SK-N-SH (cell line): ENCODE measurements around the gene MEGF10. TPM values are rescaled to one million over a fixed set of nuclear protein-coding genes. Genes with fewer than 3 reads are reported as not detected.

Experiments used
- CTCF ChIA-PET: fragments of 300-600, 350-600 bp; formaldehyde crosslinking; extraction: SDS; loops from one replicate; lab custom pipeline; 2021; lab: Yijun Ruan, JAX
- POLR2A ChIA-PET: fragments of 350-600 bp; sonication (Branson Sonifier 250); formaldehyde crosslinking; extraction: SDS; loops from one replicate; lab custom pipeline; 2020; ENCODE audit warnings: antibody characterized with exemption, inconsistent platforms; lab: Yijun Ruan, JAX
- DNase-seq: peaks from one replicate; pipeline ENCODE4 v3.0.0; 2012
- H2AFZ ChIP-seq: fragments of 200-600 bp; sonication (generic); 2 replicates; pipeline ENCODE4 v1.8.1; 2016; ENCODE audit warnings: antibody characterized with exemption, mild to moderate bottlenecking, low read depth
- H3F3A ChIP-seq: fragments of 200-600 bp; sonication (generic); replicated peaks from 2 replicates; pipeline ENCODE3; 2016; ENCODE audit warnings: antibody characterized with exemption, mild to moderate bottlenecking; ENCODE audit not compliant: insufficient read depth
- H3K27ac ChIP-seq, 2 experiments: fragments of 200-500 bp in 1 of 2; fragments of 200-600 bp in 1 of 2; sonication (Bioruptor generic) in 1 of 2; sonication (generic), shearing (Covaris generic) in 1 of 2; 2 replicates each; pipeline versions ENCODE4 v1.5.1 to v1.6.1; 2014 to 2016; ENCODE audit warnings: low read depth in 2 of 2, inconsistent platforms in 1 of 2, low read length in 1 of 2, mild to moderate bottlenecking in 1 of 2, mixed read lengths in 1 of 2
- H3K27me3 ChIP-seq: fragments of 200-600 bp; sonication (generic), shearing (Covaris generic); 2 replicates; pipeline ENCODE4 v1.6.1; 2016; ENCODE audit warnings: mixed run types; ENCODE audit not compliant: insufficient read depth
- H3K36me3 ChIP-seq, 2 experiments: fragments of 200-500 bp in 1 of 2; fragments of 200-600 bp in 1 of 2; sonication (Bioruptor generic) in 1 of 2; sonication (generic) in 1 of 2; replicated peaks in 1 of 2; 2 replicates each; pipeline versions ENCODE3 to v1.5.1; 2014 to 2016; ENCODE audit warnings: low read length in 1 of 2, mild to moderate bottlenecking in 1 of 2; ENCODE audit not compliant: insufficient read depth in 2 of 2, control insufficient read depth in 1 of 2
- H3K4me1 ChIP-seq, 2 experiments: fragments of 200-500 bp in 1 of 2; fragments of 200-600 bp in 1 of 2; sonication (Bioruptor generic) in 1 of 2; sonication (generic), shearing (Covaris generic) in 1 of 2; 2 replicates each; pipeline versions ENCODE4 v1.5.1 to v1.6.1; 2014 to 2016; ENCODE audit warnings: low read depth in 1 of 2, low read length in 1 of 2, mixed run types in 1 of 2; ENCODE audit not compliant: insufficient read depth in 2 of 2, control insufficient read depth in 1 of 2
- H3K4me2 ChIP-seq: fragments of 200-600 bp; sonication (generic), shearing (Covaris generic); 2 replicates; pipeline ENCODE4 v1.6.1; 2017; ENCODE audit warnings: mixed run types
- H3K4me3 ChIP-seq, 2 experiments: fragments of 200-500 bp in 1 of 2; fragments of 200-600 bp in 1 of 2; sonication (Bioruptor generic) in 1 of 2; sonication (generic), shearing (Covaris generic) in 1 of 2; 2 replicates each; pipeline versions ENCODE4 v1.5.1 to v1.8.1; 2014 to 2016; ENCODE audit warnings: low read depth in 2 of 2, inconsistent platforms in 1 of 2, low read length in 1 of 2, mild to moderate bottlenecking in 1 of 2, mixed read lengths in 1 of 2, moderate library complexity in 1 of 2
- H3K79me2 ChIP-seq: fragments of 200-600 bp; sonication (generic); 2 replicates; pipeline ENCODE4 v1.8.1; 2017; ENCODE audit warnings: mild to moderate bottlenecking; ENCODE audit not compliant: insufficient read depth
- H3K9ac ChIP-seq: fragments of 200-600 bp; sonication (generic); 2 replicates; pipeline ENCODE4 v1.6.1; 2017; ENCODE audit warnings: mixed run types
- H3K9me2 ChIP-seq: fragments of 200-600 bp; sonication (generic); 2 replicates; pipeline ENCODE4 v1.6.1; 2017; ENCODE audit warnings: mixed run types
- H3K9me3 ChIP-seq: fragments of 200-600 bp; sonication (generic); 2 replicates; pipeline ENCODE4 v1.6.1; 2017; ENCODE audit warnings: mixed run types, mild to moderate bottlenecking, moderate library complexity
- H4K20me1 ChIP-seq: fragments of 200-600 bp; sonication (generic); 2 replicates; pipeline ENCODE4 v1.6.1; 2017; ENCODE audit warnings: mild to moderate bottlenecking, mixed run types; ENCODE audit not compliant: insufficient read depth
- ELF1 ChIP-seq: IDR thresholded peaks from 2 replicates; pipeline ENCODE4 v1.4.0; 2012
- FOSL2 ChIP-seq: IDR thresholded peaks from 2 replicates; pipeline ENCODE4 v1.4.0; 2012; ENCODE audit warnings: low read depth, mild to moderate bottlenecking, moderate library complexity, borderline replicate concordance
- FOXJ3 ChIP-seq: sonication (generic); formaldehyde crosslinking; IDR thresholded peaks from 2 replicates; pipeline ENCODE4 v1.5.1; 2020; ENCODE audit warnings: mild to moderate bottlenecking, missing genetic modification reagents
- FOXM1 ChIP-seq: IDR thresholded peaks from 2 replicates; pipeline ENCODE4 v1.4.0; 2012; ENCODE audit warnings: low read depth, mild to moderate bottlenecking
- GATA2 ChIP-seq: sonication (generic); formaldehyde crosslinking; IDR thresholded peaks from 2 replicates; pipeline ENCODE4 v1.5.0; 2020; ENCODE audit warnings: mild to moderate bottlenecking, missing genetic modification reagents
- MEF2A ChIP-seq: IDR thresholded peaks from 2 replicates; pipeline ENCODE4 v1.4.0; 2012; ENCODE audit warnings: low read depth, borderline replicate concordance
- NFIC ChIP-seq: IDR thresholded peaks from 2 replicates; pipeline ENCODE4 v1.4.0; 2012; ENCODE audit warnings: borderline replicate concordance
- RCOR1 ChIP-seq: fragments of 150-350 bp; IDR thresholded peaks from 2 replicates; pipeline ENCODE4 v1.6.1; 2017; ENCODE audit warnings: antibody characterized with exemption, low read length
- TAF1 ChIP-seq: IDR thresholded peaks from 2 replicates; pipeline ENCODE4 v1.6.1; 2012; ENCODE audit warnings: low read depth, mild to moderate bottlenecking, low read length, moderate library complexity, borderline replicate concordance
- TEAD4 ChIP-seq: IDR thresholded peaks from 2 replicates; pipeline ENCODE4 v1.4.0; 2012; ENCODE audit warnings: mild to moderate bottlenecking, borderline replicate concordance; ENCODE audit not compliant: insufficient read depth
- YY1 ChIP-seq: IDR thresholded peaks from 2 replicates; pipeline ENCODE4 v1.4.0; 2012; ENCODE audit warnings: low read depth, mild to moderate bottlenecking
- WGBS: methylation state at CpG from one replicate; pipeline ENCODE4 v1.1.6; 2017; ENCODE audit warnings: low lambda C conversion rate; 5-methylcytosine and 5-hydroxymethylcytosine counted together
- polyA plus RNA-seq, 3 experiments: library from polyadenylated mRNA; depleted of rRNA; stranded (reverse); fragments of >200 nt; gene quantifications; 2 replicates each; pipeline ENCODE4 v1.2.3, GENCODE V29; 2012
- TF ChIP-seq, protein P1 (sequence below): IDR thresholded peaks from 2 replicates; pipeline ENCODE4 v1.4.0; 2012; ENCODE audit warnings: low read depth
- TF ChIP-seq, protein P2 (sequence below): fragments of 200-600 bp; sonication (generic); IDR thresholded peaks from 2 replicates; pipeline ENCODE4 v1.6.1; 2017; ENCODE audit warnings: antibody characterized with exemption, mild to moderate bottlenecking, moderate library complexity
- TF ChIP-seq, protein P3 (sequence below): fragments of 150-350 bp; IDR thresholded peaks from 2 replicates; pipeline ENCODE4 v1.6.1; 2017; ENCODE audit warnings: antibody characterized with exemption, low read length, low read depth, borderline replicate concordance
- TF ChIP-seq, protein P4 (sequence below): IDR thresholded peaks from 2 replicates; pipeline ENCODE4 v1.4.0; 2012; ENCODE audit warnings: low read depth, borderline replicate concordance

Gene MEGF10
- polyA plus RNA-seq, 1 of the 3 experiments (the other 2 are of a cell fraction), result 1.1 TPM

DNA sequence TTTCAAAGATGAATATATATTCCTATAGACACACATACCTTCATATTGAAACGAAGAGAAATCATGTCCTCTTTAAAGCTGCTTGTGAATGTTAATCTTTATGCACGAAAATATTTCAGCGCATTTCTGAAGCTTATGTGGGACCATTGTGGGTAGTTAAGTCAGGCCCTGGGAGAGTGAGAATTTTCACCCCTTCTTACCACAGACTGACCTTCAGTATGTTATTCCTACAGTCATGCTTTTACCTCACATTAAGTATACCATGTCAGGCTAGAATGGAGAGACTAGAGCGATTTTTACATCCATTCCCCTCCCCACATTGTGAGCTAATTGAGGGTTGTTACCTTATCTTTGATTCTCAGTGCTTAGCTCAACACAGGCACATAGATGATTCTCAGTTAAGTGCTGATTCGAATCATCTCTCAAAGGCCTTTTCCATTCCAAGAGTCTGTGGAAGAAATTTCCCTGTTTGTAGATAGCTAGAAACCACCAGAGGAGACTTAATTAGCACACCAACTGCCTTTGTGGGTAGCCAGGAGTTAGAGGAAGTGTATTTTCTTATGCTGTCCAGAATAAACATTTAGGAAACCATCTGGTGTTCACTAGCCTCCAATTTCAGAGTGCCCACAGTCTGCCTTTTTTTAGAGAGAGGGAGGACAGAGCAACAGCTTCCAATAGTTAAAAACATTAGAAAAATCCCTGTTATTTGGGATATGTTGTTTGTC lies 110.5 kb downstream of the MEGF10 start:
- Histone ChIP-seq H4K20me1 (no peaks in the 10 kb centered on the region), H3K4me2 (no peak overlapping the region), H3K27me3 (no peaks in the 10 kb centered on the region), H2AFZ (no peak overlapping the region), H3K27ac (no peak overlapping the region), H3K9ac (no peak overlapping the region), H3K4me1 (no peaks in the 10 kb centered on the region; a peak in 2 of 4 replicates), H3F3A (no peaks in the 10 kb centered on the region), H3K4me3 (no peak overlapping the region), H3K9me3 (no peaks in the 10 kb centered on the region), H3K79me2 (no peaks in the 10 kb centered on the region), H3K36me3 (no peaks in the 10 kb centered on the region), H3K9me2 (no peaks in the 10 kb centered on the region)
- ChIA-PET CTCF (interaction anchor here (1.0 kb wide), 1 partner anchor 41 kb away, joined by 3 read pairs; no protein-coding TSS in a partner anchor), POLR2A (no interaction called here)
- no peak for DNase-seq
- 60% methylated on average over 5 of the region's 5 CpGs for WGBS
- TF ChIP-seq, protein P1, sequence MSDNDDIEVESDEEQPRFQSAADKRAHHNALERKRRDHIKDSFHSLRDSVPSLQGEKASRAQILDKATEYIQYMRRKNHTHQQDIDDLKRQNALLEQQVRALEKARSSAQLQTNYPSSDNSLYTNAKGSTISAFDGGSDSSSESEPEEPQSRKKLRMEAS, result no peak
- TF ChIP-seq NFIC, result no peak
- TF ChIP-seq FOXM1, result no peak
- TF ChIP-seq GATA2 (CRISPR knock-in tag), result no peak
- TF ChIP-seq, protein P2, sequence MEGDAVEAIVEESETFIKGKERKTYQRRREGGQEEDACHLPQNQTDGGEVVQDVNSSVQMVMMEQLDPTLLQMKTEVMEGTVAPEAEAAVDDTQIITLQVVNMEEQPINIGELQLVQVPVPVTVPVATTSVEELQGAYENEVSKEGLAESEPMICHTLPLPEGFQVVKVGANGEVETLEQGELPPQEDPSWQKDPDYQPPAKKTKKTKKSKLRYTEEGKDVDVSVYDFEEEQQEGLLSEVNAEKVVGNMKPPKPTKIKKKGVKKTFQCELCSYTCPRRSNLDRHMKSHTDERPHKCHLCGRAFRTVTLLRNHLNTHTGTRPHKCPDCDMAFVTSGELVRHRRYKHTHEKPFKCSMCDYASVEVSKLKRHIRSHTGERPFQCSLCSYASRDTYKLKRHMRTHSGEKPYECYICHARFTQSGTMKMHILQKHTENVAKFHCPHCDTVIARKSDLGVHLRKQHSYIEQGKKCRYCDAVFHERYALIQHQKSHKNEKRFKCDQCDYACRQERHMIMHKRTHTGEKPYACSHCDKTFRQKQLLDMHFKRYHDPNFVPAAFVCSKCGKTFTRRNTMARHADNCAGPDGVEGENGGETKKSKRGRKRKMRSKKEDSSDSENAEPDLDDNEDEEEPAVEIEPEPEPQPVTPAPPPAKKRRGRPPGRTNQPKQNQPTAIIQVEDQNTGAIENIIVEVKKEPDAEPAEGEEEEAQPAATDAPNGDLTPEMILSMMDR, result no peak
- no peak for TF ChIP-seq FOSL2
- no peak for TF ChIP-seq TAF1
- TF ChIP-seq, protein P3, sequence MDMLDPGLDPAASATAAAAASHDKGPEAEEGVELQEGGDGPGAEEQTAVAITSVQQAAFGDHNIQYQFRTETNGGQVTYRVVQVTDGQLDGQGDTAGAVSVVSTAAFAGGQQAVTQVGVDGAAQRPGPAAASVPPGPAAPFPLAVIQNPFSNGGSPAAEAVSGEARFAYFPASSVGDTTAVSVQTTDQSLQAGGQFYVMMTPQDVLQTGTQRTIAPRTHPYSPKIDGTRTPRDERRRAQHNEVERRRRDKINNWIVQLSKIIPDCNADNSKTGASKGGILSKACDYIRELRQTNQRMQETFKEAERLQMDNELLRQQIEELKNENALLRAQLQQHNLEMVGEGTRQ, result no peak
- no peak for TF ChIP-seq ELF1
- TF ChIP-seq TEAD4, result no peak

DNA sequence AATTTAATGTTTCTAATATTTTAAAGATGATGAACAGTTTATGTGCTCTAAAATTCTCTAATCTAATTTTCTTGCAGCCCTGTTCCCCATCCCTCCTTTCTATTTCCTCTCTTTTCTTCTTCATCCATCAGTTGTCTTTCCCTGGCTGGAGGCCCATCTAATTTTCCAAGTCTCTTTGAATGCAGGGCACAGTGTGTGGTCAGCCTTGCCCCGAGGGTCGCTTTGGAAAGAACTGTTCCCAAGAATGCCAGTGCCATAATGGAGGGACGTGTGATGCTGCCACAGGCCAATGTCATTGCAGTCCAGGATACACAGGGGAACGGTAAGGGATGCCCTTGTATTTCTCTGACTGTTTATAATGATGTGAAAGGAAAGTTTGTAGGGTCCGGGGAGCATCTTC lies 111.8 kb downstream of the MEGF10 start:
- no peaks in the 10 kb centered on the region for H3K9me2 ChIP-seq
- POLR2A ChIA-PET, result no interaction called here
- no peak overlapping the region for H3K9ac ChIP-seq
- 60% methylated on average over 5 of the region's 5 CpGs for WGBS
- H4K20me1 ChIP-seq, result no peaks in the 10 kb centered on the region
- no peak overlapping the region for H3K4me3 ChIP-seq
- no peak overlapping the region for H2AFZ ChIP-seq
- no peaks in the 10 kb centered on the region for H3K27me3 ChIP-seq
- H3K27ac ChIP-seq, result no peak overlapping the region
- no peak overlapping the region for H3K4me2 ChIP-seq
- no peaks in the 10 kb centered on the region; a peak in 2 of 4 replicates for H3K4me1 ChIP-seq
- H3F3A ChIP-seq, result no peaks in the 10 kb centered on the region
- no peaks in the 10 kb centered on the region for H3K79me2 ChIP-seq
- H3K36me3 ChIP-seq, result no peaks in the 10 kb centered on the region
- CTCF ChIA-PET, result no interaction called here
- DNase-seq, result no peak
- TF ChIP-seq, protein P1, result no peak
- TF ChIP-seq, protein P3, result no peak
- TF ChIP-seq FOXJ3 (CRISPR knock-in tag) (no peak), TEAD4 (no peak), FOSL2 (no peak), YY1 (no peak), MEF2A (no peak), RCOR1 (no peak)
- TF ChIP-seq, protein P4, sequence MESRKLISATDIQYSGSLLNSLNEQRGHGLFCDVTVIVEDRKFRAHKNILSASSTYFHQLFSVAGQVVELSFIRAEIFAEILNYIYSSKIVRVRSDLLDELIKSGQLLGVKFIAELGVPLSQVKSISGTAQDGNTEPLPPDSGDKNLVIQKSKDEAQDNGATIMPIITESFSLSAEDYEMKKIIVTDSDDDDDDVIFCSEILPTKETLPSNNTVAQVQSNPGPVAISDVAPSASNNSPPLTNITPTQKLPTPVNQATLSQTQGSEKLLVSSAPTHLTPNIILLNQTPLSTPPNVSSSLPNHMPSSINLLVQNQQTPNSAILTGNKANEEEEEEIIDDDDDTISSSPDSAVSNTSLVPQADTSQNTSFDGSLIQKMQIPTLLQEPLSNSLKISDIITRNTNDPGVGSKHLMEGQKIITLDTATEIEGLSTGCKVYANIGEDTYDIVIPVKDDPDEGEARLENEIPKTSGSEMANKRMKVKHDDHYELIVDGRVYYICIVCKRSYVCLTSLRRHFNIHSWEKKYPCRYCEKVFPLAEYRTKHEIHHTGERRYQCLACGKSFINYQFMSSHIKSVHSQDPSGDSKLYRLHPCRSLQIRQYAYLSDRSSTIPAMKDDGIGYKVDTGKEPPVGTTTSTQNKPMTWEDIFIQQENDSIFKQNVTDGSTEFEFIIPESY, result no peak
- H3K9me3 ChIP-seq, result no peaks in the 10 kb centered on the region
